Calu3 (cell line): ENCODE data around the gene BMERB1. TPM values are rescaled to one million over a fixed set of nuclear protein-coding genes. Genes with fewer than 3 reads are reported as not detected.

Experiments used
- BruUV-seq: library from RNA; stranded (reverse); fragments of 400-500 nt; replicated peaks from 2 replicates; lab custom pipeline; 2021; lab: Mats Ljungman, UMichigan
- CTCF ChIA-PET: fragments of 300-600 bp; sonication (Branson Sonifier 250); formaldehyde crosslinking; loops from one replicate; lab custom pipeline; 2022; ENCODE audit warnings: antibody characterized with exemption; lab: Charles Lee
- DNase-seq: peaks from one replicate; pipeline ENCODE4 v3.0.0; 2022
- H3K27ac Mint-ChIP-seq: one replicate; pipeline ENCODE4 v1.8.0; 2022; ENCODE audit warnings: mixed read lengths; ENCODE audit not compliant: unreplicated experiment
- H3K27me3 Mint-ChIP-seq: one replicate; pipeline ENCODE4 v1.8.0; 2022; ENCODE audit warnings: mixed read lengths; ENCODE audit not compliant: unreplicated experiment
- H3K36me3 Mint-ChIP-seq: one replicate; pipeline ENCODE4 v1.8.0; 2022; ENCODE audit warnings: mild to moderate bottlenecking, moderate library complexity, mixed read lengths; ENCODE audit not compliant: insufficient read depth, unreplicated experiment
- H3K4me1 Mint-ChIP-seq: one replicate; pipeline ENCODE4 v1.8.0; 2022; ENCODE audit warnings: mild to moderate bottlenecking, low read depth, mixed read lengths; ENCODE audit not compliant: unreplicated experiment
- H3K4me3 Mint-ChIP-seq: one replicate; pipeline ENCODE4 v1.8.0; 2022; ENCODE audit warnings: mild to moderate bottlenecking, low read depth, moderate library complexity, mixed read lengths; ENCODE audit not compliant: unreplicated experiment
- H3K9me3 Mint-ChIP-seq: one replicate; pipeline ENCODE4 v1.8.0; 2022; ENCODE audit warnings: low read depth, mixed read lengths; ENCODE audit not compliant: unreplicated experiment
- CTCF ChIP-seq: fragments of 200-600 bp; IDR thresholded peaks from one replicate; pipeline ENCODE4 v1.8.0; 2022; ENCODE audit warnings: antibody characterized with exemption; ENCODE audit not compliant: unreplicated experiment
- intact Hi-C: fragments of 100-400 bp; cut with micrococcal nuclease; formaldehyde crosslinking; loops from one replicate; pipeline ENCODE4 v1.10.0; 2022; ENCODE audit not compliant: unreplicated experiment
- total RNA-seq: library from RNA; stranded (reverse); gene quantifications from 2 replicates; pipeline ENCODE4 v1.2.3, GENCODE V29; 2022

Gene BMERB1
- total RNA-seq, 1 experiment from 2014 or later = 3.0 TPM

- CTCF ChIA-PET = no interaction called here
Measured at GRCh38 chr16:15513156-15513555, 78.8 kb downstream of the BMERB1 start.

GRCh38 chr16:15515992-15516391 is 81.6 kb downstream of the BMERB1 start:
- Mint-ChIP-seq H3K27me3 (peaks cover under 1% of the 10 kb centered on the region), H3K9me3 (no peaks in the 10 kb centered on the region), H3K36me3 (no peaks in the 10 kb centered on the region), H3K4me3 (no peak overlapping the region), H3K4me1 (no peaks in the 10 kb centered on the region), H3K27ac (no peak overlapping the region)
- intact Hi-C loops = no loop called here
- CTCF ChIA-PET = no interaction called here
- no TSS peak for BruUV-seq
- no peak for TF ChIP-seq CTCF
- no peak for DNase-seq

More at GRCh38 chr16:15513156-15513555, 78.8 kb downstream of the BMERB1 start:
- no peak for DNase-seq
- Mint-ChIP-seq H3K9me3 (no peaks in the 10 kb centered on the region), H3K27me3 (peaks cover 21% of the 10 kb centered on the region), H3K4me3 (no peak overlapping the region), H3K36me3 (no peaks in the 10 kb centered on the region), H3K27ac (no peak overlapping the region), H3K4me1 (no peaks in the 10 kb centered on the region)
- no TSS peak for BruUV-seq
- intact Hi-C loops = no loop called here
- TF ChIP-seq CTCF = no peak

- Mint-ChIP-seq H3K36me3 (no peaks in the 10 kb centered on the region), H3K4me1 (no peaks in the 10 kb centered on the region)
- CTCF ChIA-PET = no interaction called here
Measured at GRCh38 chr16:15516609-15517008, 82.2 kb downstream of the BMERB1 start.

GRCh38 chr16:15517743-15518377 is 83.5 kb downstream of the BMERB1 start:
- no peak for TF ChIP-seq CTCF
- H3K4me1 Mint-ChIP-seq = peaks cover 2% of the 10 kb centered on the region
- intact Hi-C loops = no loop called here
- no peaks in the 10 kb centered on the region for H3K27me3 Mint-ChIP-seq
- no TSS peak for BruUV-seq
- no peak for DNase-seq
- CTCF ChIA-PET = interaction anchor here (0.5 to 1.0 kb wide), 2 partner anchors 11 to 42 kb away, joined by 3 to 5 read pairs; no protein-coding TSS in a partner anchor
- no peaks in the 10 kb centered on the region for H3K36me3 Mint-ChIP-seq
- no peak overlapping the region for H3K27ac Mint-ChIP-seq
- no peaks in the 10 kb centered on the region for H3K9me3 Mint-ChIP-seq
- no peak overlapping the region for H3K4me3 Mint-ChIP-seq

More at GRCh38 chr16:15516609-15517008, 82.2 kb downstream of the BMERB1 start:
- intact Hi-C loops = no loop called here
- Mint-ChIP-seq H3K4me3 (no peak overlapping the region), H3K9me3 (no peaks in the 10 kb centered on the region), H3K27me3 (no peaks in the 10 kb centered on the region), H3K27ac (no peak overlapping the region)
- no peak for TF ChIP-seq CTCF
- DNase-seq = no peak
- no TSS peak for BruUV-seq
